Right cardiac atrium (tissue), 5 donors: Measurements from ENCODE around the gene FARP1. TPM values are rescaled to one million over a fixed set of nuclear protein-coding genes. Genes with fewer than 3 reads are reported as not detected.
A peak's percentile ranks its signal among the peaks of the same experiment; 100 is the strongest.

Source experiments
- ATAC-seq, 2 donors: fragments of 200-7000 bp; cut with Tn5 transposase; one replicate each; pipeline versions ENCODE4 v1.8.0 to v1.9.1; 2020; ENCODE audit warnings: moderate library complexity in 2 of 2, mild to moderate bottlenecking in 1 of 2
- DNase-seq, 3 donors: peaks; one replicate each; pipeline ENCODE4 v3.0.0-alpha.2; 2020
- H3K27ac ChIP-seq: one replicate; pipeline ENCODE4 v1.5.1; 2013; ENCODE audit warnings: mild to moderate bottlenecking, low read length, control low read depth, moderate library complexity
- H3K27me3 ChIP-seq: one replicate; pipeline ENCODE4 v1.6.1; 2013; ENCODE audit not compliant: control insufficient read depth, insufficient read depth
- H3K4me1 ChIP-seq: one replicate; pipeline ENCODE4 v1.6.1; 2013; ENCODE audit warnings: low read length; ENCODE audit not compliant: control insufficient read depth, insufficient read depth
- H3K4me3 ChIP-seq: one replicate; pipeline ENCODE4 v1.5.1; 2013; ENCODE audit warnings: low read length, control low read depth
- H3K9me3 ChIP-seq: one replicate; pipeline ENCODE4 v1.6.1; 2013; ENCODE audit warnings: low read length; ENCODE audit not compliant: control insufficient read depth
- WGBS: extraction: QIAGEN DNeasy Blood & Tissue Kit; methylation state at CpG from one replicate; pipeline ENCODE4 v1.1.7; 2013; 5-methylcytosine and 5-hydroxymethylcytosine counted together
- intact Hi-C, 4 donors: fragments of 100-400 bp; cut with DNase I; formaldehyde crosslinking; loops; one replicate each; pipeline versions ENCODE4 v1.11.0 to v1.14.0; 2022 to 2023
- polyA plus RNA-seq: library from polyadenylated mRNA; stranded (reverse); fragments of 200-250 nt; gene quantifications from one replicate; pipeline ENCODE4 v1.2.3, GENCODE V29; 2013
- total RNA-seq, 4 donors: library from RNA; stranded (reverse); fragmentation: NEBNext Ultra II Directional; extraction: Animal tissue kit (Norgen Biotek cat#: 25700); gene quantifications; one replicate each; pipeline ENCODE4 v1.2.1, GENCODE V29; 2021
- donor health status: healthy with polysubstance abuse.
- donor health status: DM: no; HTN: yes; CAD: no.
- donor health status: DM: no; HTN: no; CAD: no.
- donor health status: DM: no; HTN: yes; CAD: no; lungs with severe emphysema.
- donor health status: DM: yes; HTN: yes; CAD: no.

FARP1 gene
- total and polyA plus RNA-seq, 5 donors: 8.3 to 27.6 (median 22.7) TPM

DNA sequence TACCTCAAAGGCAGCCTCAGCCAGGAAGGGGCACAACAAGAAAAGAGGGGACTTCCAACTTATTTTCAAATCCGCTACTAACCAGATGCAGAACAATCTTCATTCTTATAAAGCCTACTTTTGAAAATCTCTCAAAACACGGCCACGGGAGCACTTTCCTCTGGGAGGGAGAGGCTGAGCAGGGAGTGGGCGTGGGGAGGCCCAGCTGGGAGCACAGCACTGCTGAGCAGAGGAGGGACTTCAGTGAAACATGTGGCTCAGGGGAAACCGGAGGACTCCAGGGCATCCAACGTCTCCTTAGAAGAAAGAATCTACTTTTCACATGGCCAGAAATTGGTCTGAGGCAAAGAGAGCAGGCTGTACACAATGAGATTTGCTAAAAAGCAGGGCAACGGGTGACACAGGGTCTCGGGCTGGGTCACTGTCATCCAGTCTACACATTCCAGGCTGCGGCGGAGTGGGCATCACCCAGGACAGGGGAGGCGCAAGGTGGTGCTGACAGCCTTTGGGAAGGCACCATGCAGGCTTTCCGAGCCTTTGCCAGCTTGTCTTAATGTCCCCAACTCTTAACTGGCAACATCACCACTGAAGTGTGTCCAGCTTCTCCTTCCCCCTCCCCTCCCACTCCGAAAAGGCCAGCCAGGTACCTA lies 317.0 kb downstream of the FARP1 start:
- no peaks in the 10 kb centered on the region for H3K27me3 ChIP-seq
- H3K9me3 ChIP-seq: no peaks in the 10 kb centered on the region
- H3K4me1 ChIP-seq: peaks cover under 1% of the 10 kb centered on the region
- no peak for ATAC-seq
- intact Hi-C loops: loop anchor here in 1 of 4 donors (10.0 kb wide), 1 partner anchor 115 kb away; the partner anchor contains the start of gene STK24
- no peak overlapping the region for H3K27ac ChIP-seq
- no peak for DNase-seq
- WGBS: 84% methylated on average over 13 of the region's 13 CpGs
- no peak overlapping the region for H3K4me3 ChIP-seq

DNA sequence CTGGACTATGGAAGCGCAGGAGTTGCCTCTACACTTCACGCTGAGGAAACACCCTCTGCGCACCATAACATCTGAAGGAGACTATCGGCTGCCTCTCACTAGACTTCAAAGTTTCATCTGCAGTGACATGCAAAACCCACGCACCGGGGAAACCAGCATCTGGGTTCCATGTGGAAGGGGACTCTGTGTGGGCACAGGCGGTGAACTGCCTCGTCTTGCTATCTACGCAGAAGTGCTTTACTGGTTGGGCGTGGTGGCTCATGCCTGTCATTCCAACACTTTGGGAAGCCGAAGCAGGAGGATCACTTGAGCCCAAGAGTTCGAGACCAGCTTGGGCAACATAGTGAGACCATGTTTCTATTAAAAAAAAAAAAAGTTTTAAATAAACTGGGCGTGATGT lies 317.6 kb downstream of the FARP1 start:
- Histone ChIP-seq H3K4me3 (no peak overlapping the region), H3K4me1 (no peaks in the 10 kb centered on the region), H3K27ac (no peak overlapping the region), H3K9me3 (no peaks in the 10 kb centered on the region), H3K27me3 (no peaks in the 10 kb centered on the region)
- intact Hi-C loops: no loop called here
- ATAC-seq (no peak), DNase-seq (no peak)
- WGBS: 76% methylated on average over 13 of the region's 13 CpGs

GRCh38 chr13:98461486-98462240 lies 318.8 kb downstream of the FARP1 start:
- Histone ChIP-seq H3K27me3 (no peaks in the 10 kb centered on the region), H3K4me3 (no peak overlapping the region), H3K4me1 (no peaks in the 10 kb centered on the region), H3K27ac (no peak overlapping the region), H3K9me3 (no peaks in the 10 kb centered on the region)
- ATAC-seq (peak in 1 of 2 donors; percentile 4), DNase-seq (no peak)
- WGBS: 88% methylated on average over 16 of the region's 16 CpGs
- intact Hi-C loops: no loop called here

- H3K9me3 ChIP-seq: no peaks in the 10 kb centered on the region
- H3K27ac ChIP-seq: no peak overlapping the region
- H3K4me3 ChIP-seq: no peak overlapping the region
- H3K27me3 ChIP-seq: no peaks in the 10 kb centered on the region
- ATAC-seq (peak in 1 of 2 donors; percentile 20), DNase-seq (no peak)
- no peaks in the 10 kb centered on the region for H3K4me1 ChIP-seq
- intact Hi-C loops: no loop called here
- WGBS: 93% methylated on average over 18 of the region's 18 CpGs
Observed at GRCh38 chr13:98462241-98462882, 319.5 kb downstream of the FARP1 start.

DNA sequence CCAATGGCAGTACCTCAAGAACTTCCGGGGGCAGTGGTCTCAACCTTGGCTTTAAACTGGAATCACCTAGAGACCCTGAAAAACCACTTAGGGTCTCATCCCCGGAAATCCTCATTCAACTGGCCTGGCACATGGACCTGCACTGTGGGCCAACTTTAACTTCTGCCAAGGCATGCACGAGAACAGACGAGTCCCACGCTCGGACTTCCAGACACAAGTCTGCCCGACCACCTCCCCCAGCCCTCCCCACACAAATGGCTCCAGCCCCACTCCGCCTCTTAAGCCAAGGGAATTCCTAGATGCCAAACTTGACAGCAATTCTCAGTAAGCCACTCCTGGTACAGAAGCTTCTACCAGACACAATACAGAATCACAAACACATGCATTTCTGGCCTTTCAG lies 320.1 kb downstream of the FARP1 start:
- H3K9me3 ChIP-seq: no peaks in the 10 kb centered on the region
- intact Hi-C loops: no loop called here
- H3K4me3 ChIP-seq: no peak overlapping the region
- DNase-seq: no peak
- no peaks in the 10 kb centered on the region for H3K4me1 ChIP-seq
- H3K27ac ChIP-seq: no peak overlapping the region
- ATAC-seq: no peak
- 49% methylated on average over 8 of the region's 8 CpGs for WGBS
- no peaks in the 10 kb centered on the region for H3K27me3 ChIP-seq

- intact Hi-C loops: no loop called here
Observed at GRCh38 chr13:98466634-98467236, 323.8 kb downstream of the FARP1 start.

DNA sequence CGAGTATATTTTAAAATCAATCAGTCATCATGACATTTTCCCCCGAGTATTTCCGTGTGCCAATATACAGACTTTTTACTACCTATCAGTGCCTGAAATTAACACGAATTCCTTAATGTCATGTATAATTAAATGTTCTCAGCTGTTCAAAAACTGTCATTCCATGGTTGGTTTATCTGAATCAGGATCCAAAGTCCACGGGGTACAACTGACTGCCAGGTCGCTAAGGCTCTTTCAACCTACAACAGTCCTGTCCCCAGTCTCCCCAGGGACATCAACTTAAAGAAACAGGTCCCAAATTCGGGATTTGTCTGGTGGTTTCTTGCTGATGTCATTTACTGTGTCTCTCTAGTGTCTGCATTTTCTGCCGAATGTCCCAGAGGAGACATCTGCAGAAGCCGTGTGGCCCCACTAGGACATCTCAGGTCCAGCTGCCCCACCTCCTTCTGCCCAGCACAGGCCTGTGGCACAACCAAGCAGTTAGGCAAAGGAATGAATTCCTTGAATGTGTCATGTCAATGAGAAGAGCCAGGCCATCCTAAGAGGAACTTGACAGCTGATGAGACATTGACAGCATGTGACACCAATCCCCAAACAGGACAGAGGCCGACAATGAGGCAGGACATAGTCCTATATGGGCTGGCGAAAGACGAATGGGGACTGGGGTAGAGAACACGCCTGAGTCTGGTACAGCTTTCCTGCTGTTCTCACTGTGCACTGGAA lies 324.5 kb downstream of the FARP1 start:
- Histone ChIP-seq H3K27me3 (no peaks in the 10 kb centered on the region), H3K4me1 (no peaks in the 10 kb centered on the region)
- peak; percentile 81 for ATAC-seq

More at GRCh38 chr13:98466634-98467236, 323.8 kb downstream of the FARP1 start:
- H3K4me3 ChIP-seq: no peak overlapping the region
- peak in 1 of 3 donors; percentile 81 for DNase-seq
- ATAC-seq: peak in 1 of 2 donors; percentile 33
- no peak overlapping the region for H3K27ac ChIP-seq
- H3K4me1 ChIP-seq: no peaks in the 10 kb centered on the region
- H3K9me3 ChIP-seq: no peaks in the 10 kb centered on the region
- WGBS: 64% methylated on average over 11 of the region's 11 CpGs
- H3K27me3 ChIP-seq: no peaks in the 10 kb centered on the region

DNA sequence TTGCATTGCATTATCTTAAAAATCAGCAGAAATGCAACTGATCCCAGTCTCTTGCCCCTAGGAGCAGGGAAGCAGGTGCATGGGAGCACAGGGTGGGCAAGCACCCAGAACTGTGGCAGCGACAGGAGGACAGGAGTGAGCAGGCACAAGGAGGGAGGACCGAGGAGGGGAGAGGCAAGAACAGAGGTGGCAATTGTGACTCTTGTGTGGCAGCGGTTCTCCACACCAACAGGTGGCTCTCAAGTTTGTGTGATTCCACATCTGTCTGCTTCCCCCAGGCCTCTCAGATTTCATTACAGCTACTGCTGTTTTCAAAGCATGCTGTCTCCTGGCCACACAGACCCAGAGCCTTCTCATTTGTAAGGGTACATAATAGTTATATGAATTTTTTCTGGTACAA lies 325.5 kb downstream of the FARP1 start:
- H3K27ac ChIP-seq: no peak overlapping the region
- H3K27me3 ChIP-seq: no peaks in the 10 kb centered on the region
- 56% methylated on average over 3 of the region's 3 CpGs for WGBS
- no peak overlapping the region for H3K4me3 ChIP-seq
- DNase-seq: peak in 1 of 3 donors; percentile 55
- intact Hi-C loops: no loop called here
- no peak for ATAC-seq
- no peaks in the 10 kb centered on the region for H3K4me1 ChIP-seq
- H3K9me3 ChIP-seq: no peaks in the 10 kb centered on the region

More for the DNA sequence above, 324.5 kb downstream of the FARP1 start:
- Histone ChIP-seq H3K4me3 (no peak overlapping the region), H3K27ac (no peak overlapping the region), H3K9me3 (no peaks in the 10 kb centered on the region)
- DNase-seq: peak in 1 of 3 donors; percentile 57
- intact Hi-C loops: no loop called here
- 69% methylated on average over 13 of the region's 13 CpGs for WGBS

DNA sequence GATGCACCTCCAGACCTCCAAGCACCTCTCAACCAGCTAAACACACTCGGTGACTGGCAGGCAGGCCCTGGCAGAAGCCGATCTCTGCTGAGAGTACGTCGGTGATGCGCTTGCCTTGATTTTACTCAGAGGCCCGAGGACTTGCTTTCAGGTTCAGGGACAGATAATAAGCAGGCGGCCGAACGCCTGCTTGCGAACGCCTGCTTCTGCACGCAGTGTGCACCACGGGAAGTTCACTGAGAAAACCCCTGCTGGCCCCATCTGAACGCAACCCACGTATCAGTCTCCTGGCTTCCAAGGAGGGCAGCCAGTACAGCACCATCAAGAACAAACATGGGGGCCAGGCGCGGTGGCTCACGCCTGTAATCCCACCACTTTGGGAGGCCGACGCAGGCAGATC lies 326.0 kb downstream of the FARP1 start:
- no peaks in the 10 kb centered on the region for H3K9me3 ChIP-seq
- H3K4me3 ChIP-seq: no peak overlapping the region
- intact Hi-C loops: no loop called here
- no peak overlapping the region for H3K27ac ChIP-seq
- DNase-seq (peak in 1 of 3 donors; percentile 58), ATAC-seq (no peak)
- H3K27me3 ChIP-seq: no peaks in the 10 kb centered on the region
- WGBS: 91% methylated on average over 20 of the region's 20 CpGs
- H3K4me1 ChIP-seq: no peaks in the 10 kb centered on the region

DNA sequence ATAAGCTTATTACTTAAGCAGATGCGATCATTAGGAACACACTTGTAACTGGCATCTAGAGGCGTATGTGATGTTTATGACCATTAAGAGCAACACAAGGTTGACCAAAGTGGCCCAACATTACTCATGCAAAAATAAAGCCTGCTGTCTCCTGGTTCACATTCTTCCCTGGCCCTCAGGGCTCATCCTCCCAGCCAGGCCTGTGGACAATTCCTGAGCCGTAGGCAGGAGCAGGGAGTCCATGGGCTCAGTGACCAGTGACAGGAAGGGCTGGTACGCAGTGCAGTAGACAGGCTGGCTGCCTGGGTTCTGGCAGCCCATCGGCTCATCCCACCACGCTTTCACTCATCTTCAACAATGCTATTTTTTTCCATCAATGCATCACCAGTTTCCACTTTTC lies 328.0 kb downstream of the FARP1 start:
- Histone ChIP-seq H3K27me3 (no peaks in the 10 kb centered on the region), H3K27ac (no peak overlapping the region), H3K4me3 (no peak overlapping the region), H3K4me1 (peaks cover 3% of the 10 kb centered on the region), H3K9me3 (no peaks in the 10 kb centered on the region)
- WGBS: 78% methylated on average over 6 of the region's 6 CpGs
- no peak for ATAC-seq
- DNase-seq: no peak
- intact Hi-C loops: loop anchor here in 1 of 4 donors (10.0 kb wide), 1 partner anchor 104 kb away; the partner anchor contains the start of gene STK24
